Lower lobe of right lung (tissue), 2 donors: ENCODE results near the gene HMG20A. TPM values are rescaled to one million over a fixed set of nuclear protein-coding genes. Genes with fewer than 3 reads are reported as not detected.

Experiments
- ATAC-seq, 2 donors: fragments of 200-7000 bp; cut with Tn5 transposase; one replicate each; pipeline ENCODE4 v1.9.1; 2020 to 2022; ENCODE audit warnings: mild to moderate bottlenecking in 2 of 2, moderate library complexity in 2 of 2
- DNase-seq: peaks from one replicate; pipeline ENCODE4 v3.0.0-alpha.2; 2020
- H3K27ac ChIP-seq: fragments of 200-600 bp; one replicate; pipeline ENCODE4 v1.8.0; 2022
- H3K27me3 ChIP-seq: fragments of 200-600 bp; one replicate; pipeline ENCODE4 v1.8.0; 2022; ENCODE audit warnings: low read depth
- H3K36me3 ChIP-seq: fragments of 200-600 bp; one replicate; pipeline ENCODE4 v1.8.0; 2022; ENCODE audit warnings: mild to moderate bottlenecking
- H3K4me1 ChIP-seq: fragments of 200-600 bp; one replicate; pipeline ENCODE4 v1.8.0; 2022
- H3K4me3 ChIP-seq: fragments of 200-600 bp; one replicate; pipeline ENCODE4 v1.8.0; 2022; ENCODE audit warnings: mild to moderate bottlenecking
- H3K9me3 ChIP-seq: fragments of 200-600 bp; one replicate; pipeline ENCODE4 v1.8.0; 2022
- intact Hi-C: fragments of 100-400 bp; cut with DNase I; formaldehyde crosslinking; loops from one replicate; pipeline ENCODE4 v1.11.0; 2022
- total RNA-seq: library from RNA; stranded (reverse); fragmentation: NEBNext Ultra II Directional; extraction: Animal tissue kit (Norgen Biotek cat#: 25700); gene quantifications from one replicate; pipeline ENCODE4 v1.2.1, GENCODE V29; 2021
- TF ChIP-seq, protein P1 (sequence below): fragments of 200-600 bp; IDR thresholded peaks from one replicate; pipeline ENCODE4 v1.8.0; 2022; ENCODE audit warnings: antibody characterized with exemption, mild to moderate bottlenecking
- donor health status: DM: no; HTN: yes; CAD: no; lungs with severe emphysema.

Gene HMG20A
- total RNA-seq, 1 donor from 2014 or later: 40.9 TPM

DNA sequence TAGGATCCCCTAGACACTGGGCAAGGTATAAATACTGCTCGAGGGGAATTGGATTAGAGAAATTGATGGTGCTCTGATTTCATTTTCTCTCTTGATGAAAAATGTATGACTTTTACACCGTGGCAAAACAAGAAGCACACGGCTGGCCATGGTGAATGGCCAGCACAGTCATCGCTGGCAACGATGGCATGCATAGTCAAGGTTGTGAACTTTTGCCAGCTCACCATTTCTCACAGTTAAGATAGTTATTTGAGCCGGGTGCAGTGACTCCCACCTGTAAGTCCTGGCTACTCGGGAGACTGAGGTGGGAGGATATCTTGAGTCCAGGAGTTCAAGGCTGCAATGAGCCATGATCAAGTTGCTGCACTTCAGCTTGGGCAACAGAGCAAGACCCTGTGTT, 95.4 kb downstream of the HMG20A start:
- intact Hi-C loops: no loop called here
- Histone ChIP-seq H3K36me3 (no peaks in the 10 kb centered on the region), H3K9me3 (no peaks in the 10 kb centered on the region), H3K27me3 (no peaks in the 10 kb centered on the region), H3K27ac (no peak overlapping the region), H3K4me3 (no peak overlapping the region), H3K4me1 (no peaks in the 10 kb centered on the region)
- no peak for DNase-seq
- TF ChIP-seq, protein P1, sequence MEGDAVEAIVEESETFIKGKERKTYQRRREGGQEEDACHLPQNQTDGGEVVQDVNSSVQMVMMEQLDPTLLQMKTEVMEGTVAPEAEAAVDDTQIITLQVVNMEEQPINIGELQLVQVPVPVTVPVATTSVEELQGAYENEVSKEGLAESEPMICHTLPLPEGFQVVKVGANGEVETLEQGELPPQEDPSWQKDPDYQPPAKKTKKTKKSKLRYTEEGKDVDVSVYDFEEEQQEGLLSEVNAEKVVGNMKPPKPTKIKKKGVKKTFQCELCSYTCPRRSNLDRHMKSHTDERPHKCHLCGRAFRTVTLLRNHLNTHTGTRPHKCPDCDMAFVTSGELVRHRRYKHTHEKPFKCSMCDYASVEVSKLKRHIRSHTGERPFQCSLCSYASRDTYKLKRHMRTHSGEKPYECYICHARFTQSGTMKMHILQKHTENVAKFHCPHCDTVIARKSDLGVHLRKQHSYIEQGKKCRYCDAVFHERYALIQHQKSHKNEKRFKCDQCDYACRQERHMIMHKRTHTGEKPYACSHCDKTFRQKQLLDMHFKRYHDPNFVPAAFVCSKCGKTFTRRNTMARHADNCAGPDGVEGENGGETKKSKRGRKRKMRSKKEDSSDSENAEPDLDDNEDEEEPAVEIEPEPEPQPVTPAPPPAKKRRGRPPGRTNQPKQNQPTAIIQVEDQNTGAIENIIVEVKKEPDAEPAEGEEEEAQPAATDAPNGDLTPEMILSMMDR: no peak
- no peak for ATAC-seq

DNA sequence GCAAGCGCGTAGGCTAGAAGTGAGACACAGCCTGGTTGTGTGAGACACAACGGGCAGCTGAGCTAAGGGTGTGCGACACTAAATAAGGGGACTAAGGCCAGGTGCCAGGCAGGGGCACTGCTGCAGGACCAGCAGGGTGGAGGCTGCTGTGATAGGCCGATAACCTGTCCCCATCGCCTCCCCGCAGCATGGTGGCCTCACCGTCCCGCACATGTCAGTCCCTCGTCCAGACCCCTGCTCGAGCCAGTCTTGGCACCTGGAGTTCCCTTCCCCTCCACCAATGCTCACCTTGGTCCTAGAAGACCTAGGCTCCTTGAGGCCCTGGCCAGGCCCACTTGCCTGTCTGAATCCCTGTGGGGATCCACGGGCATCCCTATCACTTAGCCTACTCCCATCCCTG, 96.1 kb downstream of the HMG20A start:
- Histone ChIP-seq H3K9me3 (no peaks in the 10 kb centered on the region), H3K4me1 (no peaks in the 10 kb centered on the region), H3K4me3 (no peak overlapping the region), H3K27ac (no peak overlapping the region), H3K27me3 (no peaks in the 10 kb centered on the region), H3K36me3 (no peaks in the 10 kb centered on the region)
- no peak for DNase-seq
- intact Hi-C loops: no loop called here
- no peak for ATAC-seq
- TF ChIP-seq, protein P1: no peak

GRCh38 chr15:77517579-77517978, 96.9 kb downstream of the HMG20A start:
- ATAC-seq (no peak), DNase-seq (no peak)

GRCh38 chr15:77518458-77518857, 97.8 kb downstream of the HMG20A start:
- intact Hi-C loops: no loop called here
- Histone ChIP-seq H3K4me1 (no peaks in the 10 kb centered on the region), H3K9me3 (no peaks in the 10 kb centered on the region), H3K4me3 (no peak overlapping the region), H3K27ac (no peak overlapping the region), H3K27me3 (no peaks in the 10 kb centered on the region), H3K36me3 (no peaks in the 10 kb centered on the region)
- TF ChIP-seq, protein P1: no peak
- ATAC-seq (no peak), DNase-seq (no peak)

More at GRCh38 chr15:77517579-77517978, 96.9 kb downstream of the HMG20A start:
- Histone ChIP-seq H3K27ac (no peak overlapping the region), H3K4me1 (no peaks in the 10 kb centered on the region), H3K36me3 (no peaks in the 10 kb centered on the region), H3K9me3 (no peaks in the 10 kb centered on the region), H3K27me3 (no peaks in the 10 kb centered on the region), H3K4me3 (no peak overlapping the region)
- intact Hi-C loops: no loop called here
- TF ChIP-seq, protein P1: no peak

GRCh38 chr15:77519540-77519939, 98.9 kb downstream of the HMG20A start:
- intact Hi-C loops: no loop called here

More at GRCh38 chr15:77519540-77519939, 98.9 kb downstream of the HMG20A start:
- H3K27me3 ChIP-seq: no peaks in the 10 kb centered on the region
- no peaks in the 10 kb centered on the region for H3K36me3 ChIP-seq
- ATAC-seq: no peak
- no peaks in the 10 kb centered on the region for H3K4me1 ChIP-seq
- no peak for DNase-seq
- TF ChIP-seq, protein P1: no peak
- H3K4me3 ChIP-seq: no peak overlapping the region
- no peak overlapping the region for H3K27ac ChIP-seq
- H3K9me3 ChIP-seq: no peaks in the 10 kb centered on the region
